ENCODE measurements around the gene PTPRR.

GRCh38 chr12:70847871-70848270, 72.7 kb downstream of the PTPRR start:
- TF ChIP-seq CTCF (IDR thresholded peaks at IDR 0.05) = no peak
- no peak for TF ChIP-seq CREM (CRISPR knock-in tag; IDR thresholded peaks at IDR 0.05)
- TF ChIP-seq NFYB (CRISPR knock-in tag; conservative IDR thresholded peaks at IDR 0.05; ENCODE audit: low read depth) = no peak
- TF ChIP-seq E2F4 (CRISPR knock-in tag; IDR thresholded peaks at IDR 0.05; ENCODE audit: borderline replicate concordance, low read depth) = no peak
- no peak for TF ChIP-seq ZMAT4 (CRISPR knock-in tag; IDR thresholded peaks at IDR 0.05)
- no peak for TF ChIP-seq SMAD4 (CRISPR knock-in tag; IDR thresholded peaks at IDR 0.05)
- TF ChIP-seq ZNF423 (CRISPR knock-in tag; IDR thresholded peaks at IDR 0.05) = no peak
- TF ChIP-seq USF2 (CRISPR knock-in tag; IDR thresholded peaks at IDR 0.05) = no peak
- no peak for TF ChIP-seq FOXP1 (CRISPR knock-in tag; IDR thresholded peaks at IDR 0.05; ENCODE audit: borderline replicate concordance)
- TF ChIP-seq JUN (CRISPR knock-in tag; IDR thresholded peaks at IDR 0.05) = no peak
- TF ChIP-seq GTF2I (CRISPR knock-in tag; conservative IDR thresholded peaks at IDR 0.05) = no peak
- no peak for TF ChIP-seq PREB (CRISPR knock-in tag; IDR thresholded peaks at IDR 0.05; ENCODE audit: borderline replicate concordance)
- no peak for TF ChIP-seq SMAD3 (CRISPR knock-in tag; IDR thresholded peaks at IDR 0.05; ENCODE audit: borderline replicate concordance)
- TF ChIP-seq ATF2 (CRISPR knock-in tag; IDR thresholded peaks at IDR 0.05; ENCODE audit: borderline replicate concordance, low read depth) = no peak

Data from WTC11 (cell line).